Brain pericyte (primary cell): ENCODE results near the gene NKD1.

Source experiments
- DNase-seq: peaks from one replicate; pipeline ENCODE4 v3.0.0-alpha.2; 2012; ENCODE audit warnings: low read depth, low spot score

The NKD1 gene

DNA sequence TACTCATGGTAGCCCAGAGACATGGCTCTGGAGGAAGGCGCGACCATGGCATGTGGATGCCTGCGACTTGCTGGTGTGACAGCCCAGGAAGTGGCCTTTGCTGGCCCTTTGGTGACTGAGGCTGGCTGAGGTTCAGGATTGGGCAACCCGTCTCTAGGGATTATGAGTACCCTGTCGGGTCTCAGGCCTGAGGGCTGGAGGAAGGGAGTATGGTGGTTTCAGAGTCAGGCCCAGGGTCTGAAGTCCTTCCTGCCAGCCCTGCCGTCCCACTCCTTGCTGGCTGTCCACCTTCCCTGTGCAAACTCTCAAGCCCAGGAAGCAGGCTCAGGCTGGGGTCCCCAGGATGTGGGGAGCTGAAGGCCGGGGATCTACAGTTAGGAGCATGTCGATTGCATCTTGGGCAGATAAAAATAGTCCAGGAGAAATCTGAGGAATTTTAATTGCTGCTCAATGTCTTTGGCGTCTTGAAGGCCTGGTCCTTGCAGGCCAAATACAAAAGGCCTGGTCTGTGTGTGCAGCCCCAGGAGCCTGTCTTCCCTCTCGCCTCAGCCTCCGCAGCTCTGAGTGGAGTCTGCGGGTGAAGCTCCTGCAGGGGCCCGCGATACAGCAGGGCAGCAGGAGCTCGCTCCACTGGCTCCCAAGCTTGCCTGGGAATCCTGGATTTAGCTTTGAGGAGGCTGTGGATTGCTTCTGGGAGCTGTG, 52.5 kb downstream of the NKD1 start:
- DNase-seq: no peak

DNA sequence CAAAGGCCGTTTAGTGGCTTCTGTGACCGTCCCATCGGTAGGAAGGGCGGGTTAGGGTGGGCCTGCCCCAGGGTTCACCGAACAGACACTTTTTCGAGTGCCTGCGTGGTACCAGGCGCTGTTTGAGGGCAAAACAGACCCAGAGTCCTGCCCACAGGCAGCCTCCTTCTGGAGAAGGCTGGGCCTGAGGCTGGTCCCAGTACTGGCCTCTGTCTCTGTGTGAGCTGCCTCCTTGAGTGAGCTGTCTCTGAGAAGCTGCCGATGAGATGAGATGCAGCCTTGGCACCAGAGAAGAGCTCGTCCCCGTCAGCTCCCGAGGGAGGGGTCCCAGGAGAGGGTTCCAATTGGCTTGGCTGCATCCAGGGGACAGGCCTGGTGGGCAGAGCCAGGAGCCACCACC, 53.1 kb downstream of the NKD1 start:
- DNase-seq: no peak

DNA sequence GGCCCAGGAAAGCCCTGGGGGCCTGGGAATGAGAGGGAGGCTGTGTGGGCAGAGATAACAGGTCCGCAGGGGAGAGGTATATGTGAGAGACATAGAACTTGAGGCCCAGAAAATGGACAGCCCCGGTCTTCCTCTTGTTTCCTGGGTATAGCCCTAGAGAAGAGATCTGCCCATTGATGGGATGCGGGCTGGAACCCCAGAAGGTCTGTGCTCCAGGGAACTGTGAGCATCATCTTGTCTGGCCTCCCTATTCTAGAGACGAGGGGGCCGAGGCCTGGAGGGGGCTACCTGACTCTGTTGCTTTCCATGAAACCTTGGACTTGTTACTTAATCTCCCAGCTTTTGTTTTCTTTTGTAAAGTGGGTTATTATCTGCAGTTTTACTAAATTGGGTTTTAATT, 53.9 kb downstream of the NKD1 start:
- DNase-seq: no peak

DNA sequence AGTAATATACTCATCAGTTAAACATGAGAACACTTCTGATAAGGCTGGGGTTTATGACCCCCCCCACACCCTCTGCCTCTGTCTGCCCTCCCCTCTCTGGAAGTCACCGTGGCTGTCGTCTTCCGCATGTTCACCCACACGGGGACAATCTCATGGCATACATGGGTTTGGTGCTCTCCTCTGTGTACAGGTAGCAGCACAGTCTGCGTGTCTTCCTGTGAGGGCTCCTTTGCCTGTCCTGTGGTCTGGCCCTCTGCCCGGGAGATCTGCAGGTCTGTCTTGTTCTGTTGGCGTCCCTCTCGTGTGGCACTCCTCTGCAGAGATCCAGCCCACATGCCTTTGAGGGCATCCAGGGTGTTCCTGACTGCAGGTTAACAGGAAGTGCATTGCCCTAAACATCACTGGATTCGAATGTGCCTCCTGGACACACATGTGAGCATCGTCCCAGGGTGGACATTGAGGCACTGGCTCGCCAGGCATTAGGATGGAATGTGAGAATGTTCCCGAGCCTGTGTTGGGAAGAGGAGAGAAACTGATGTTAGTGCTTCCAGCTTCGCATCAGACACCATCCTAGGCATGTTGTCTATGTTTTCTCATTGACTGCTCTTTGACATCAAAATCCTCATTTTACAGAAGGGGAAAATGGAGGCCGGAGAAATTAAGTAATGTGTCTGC, 54.5 kb downstream of the NKD1 start:
- no peak for DNase-seq

DNA sequence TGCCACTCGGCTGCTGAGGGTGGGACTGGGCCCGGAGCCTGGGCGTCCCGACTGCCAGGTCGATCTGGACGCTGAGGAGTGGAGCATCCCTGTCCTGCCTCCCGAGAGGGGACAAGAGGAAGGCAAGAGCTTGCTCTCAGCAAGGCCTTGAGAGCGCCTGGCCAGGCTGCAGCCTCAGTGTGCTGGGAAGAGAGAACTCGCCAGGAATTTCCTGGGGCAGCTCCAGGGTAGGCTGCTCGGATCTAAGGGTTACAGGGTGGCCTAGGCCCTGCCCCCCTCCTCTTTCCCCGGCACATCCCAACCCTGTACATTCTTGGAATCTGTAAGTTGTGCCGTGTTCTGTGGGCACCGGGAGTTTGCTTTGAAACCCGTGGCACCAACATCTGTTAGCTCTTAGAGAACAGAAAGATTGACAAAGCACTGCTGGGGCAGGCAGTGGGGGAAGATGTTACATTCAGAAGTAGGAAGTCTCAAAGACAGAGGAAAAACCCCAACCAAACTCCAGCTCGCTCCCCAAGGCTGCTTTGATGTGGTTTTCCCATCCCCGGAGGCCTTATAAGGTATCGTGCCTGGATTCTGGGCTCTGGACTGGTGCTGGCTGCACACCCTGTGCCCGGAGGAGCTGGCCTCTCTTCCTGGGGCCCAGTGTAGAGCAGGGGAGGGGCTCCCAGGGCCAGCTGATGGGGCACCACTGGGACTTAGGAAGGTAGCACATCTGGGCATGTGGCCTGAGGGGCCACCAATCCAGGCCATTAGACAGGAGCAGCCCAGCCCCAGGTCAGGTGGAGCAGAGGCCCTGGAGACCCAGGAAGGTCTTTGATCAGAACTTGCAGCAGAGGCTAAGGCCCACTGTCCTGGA, 55.2 kb downstream of the NKD1 start:
- DNase-seq: no peak

DNA sequence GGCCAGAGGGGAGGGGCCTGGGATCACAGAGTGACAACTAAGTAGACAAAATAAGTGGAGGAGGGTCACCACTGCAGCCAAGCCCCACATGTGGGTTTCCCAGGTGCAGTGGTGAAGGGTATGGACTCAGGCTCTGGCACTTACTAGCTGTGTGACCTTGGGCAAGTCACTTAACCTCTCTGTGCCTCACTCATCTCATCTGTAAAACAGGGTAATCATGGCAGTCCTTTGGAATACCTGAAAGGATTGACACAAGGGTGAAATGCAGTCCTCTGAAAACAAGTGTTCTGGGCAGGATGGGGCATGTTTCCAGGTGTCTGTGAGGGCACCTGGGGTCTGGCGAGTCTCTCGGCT, 55.8 kb downstream of the NKD1 start:
- DNase-seq: no peak

DNA sequence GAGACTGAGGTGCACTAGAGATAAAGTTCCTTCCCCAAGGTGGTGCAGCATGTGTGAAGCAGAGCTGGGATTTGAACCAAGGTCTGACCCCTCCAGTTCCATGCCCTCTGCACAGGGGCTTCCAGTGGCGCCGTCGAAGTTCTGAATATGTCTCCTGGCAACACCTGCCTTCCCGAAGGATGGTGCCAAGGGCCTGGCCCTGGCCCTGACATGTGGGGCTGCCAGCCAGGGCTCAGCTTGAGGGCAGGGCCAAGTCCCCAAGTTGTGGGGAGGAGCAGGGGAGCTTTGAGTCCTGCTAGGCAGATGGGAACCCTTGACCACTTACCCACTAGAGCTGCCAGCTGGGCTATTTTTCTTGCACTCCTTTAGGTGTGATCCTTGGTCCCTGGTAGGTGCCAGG, 56.4 kb downstream of the NKD1 start:
- no peak for DNase-seq

DNA sequence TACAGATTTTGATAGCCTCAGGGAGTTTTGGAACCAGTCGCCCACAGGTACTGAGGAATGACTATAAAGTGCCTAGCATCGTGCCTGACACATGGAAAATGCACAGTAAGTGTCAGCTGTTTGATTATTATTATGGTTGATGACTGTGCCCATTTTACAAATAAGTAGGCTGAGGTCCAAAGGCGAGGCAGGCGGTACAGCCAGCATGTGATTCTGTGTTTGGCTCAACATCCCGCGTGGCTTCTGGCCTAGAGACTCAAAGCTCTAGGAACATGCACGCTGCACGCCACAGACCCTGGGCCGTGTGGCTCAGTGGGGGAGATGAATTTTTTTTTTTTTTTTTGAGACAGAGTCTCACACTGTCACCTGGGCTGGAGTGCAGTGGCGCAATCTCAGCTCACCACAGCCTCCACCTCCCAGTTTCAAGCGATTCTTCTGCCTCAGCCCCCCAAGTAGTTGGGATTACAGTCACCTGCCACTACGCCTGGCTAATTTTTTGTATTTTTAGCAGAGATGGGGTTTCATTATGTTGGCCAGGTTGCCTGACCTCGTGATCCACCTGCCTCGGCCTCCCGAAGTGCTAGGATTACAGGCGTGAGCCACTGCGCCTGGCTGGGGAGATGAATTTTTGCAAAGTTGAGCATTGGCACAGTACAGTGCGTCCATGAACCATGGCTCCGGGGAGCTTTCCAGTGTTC, 57.7 kb downstream of the NKD1 start:
- no peak for DNase-seq

DNA sequence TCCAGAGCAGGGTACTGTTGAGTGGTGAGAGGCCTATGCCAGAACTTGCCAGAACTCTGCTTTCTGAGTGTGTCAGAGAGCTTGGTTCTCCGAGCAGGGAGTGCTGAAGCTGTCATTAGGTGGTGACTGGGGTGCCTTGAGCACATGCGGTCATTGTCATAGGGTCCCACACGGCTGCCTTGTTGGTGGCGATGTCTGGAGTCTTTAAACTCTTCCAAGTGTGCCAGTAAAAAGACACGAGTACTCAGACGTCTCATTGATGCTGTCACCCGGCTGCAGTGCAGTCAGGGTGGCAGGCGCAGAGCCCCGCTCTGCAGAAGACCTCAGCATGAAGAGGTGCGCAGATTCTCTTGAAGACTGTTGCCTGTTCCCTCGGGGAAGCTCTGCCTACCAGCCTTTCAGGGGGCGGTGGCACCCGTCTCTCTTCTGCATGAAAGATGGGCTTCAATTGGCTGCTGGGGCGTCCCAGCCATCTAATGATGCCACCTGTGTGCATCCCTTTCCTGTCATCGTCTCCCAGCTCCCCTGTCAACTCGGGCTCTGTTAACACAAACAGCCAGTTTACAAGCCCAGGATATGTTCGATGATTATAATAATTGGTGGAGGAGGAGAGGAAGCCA, 58.3 kb downstream of the NKD1 start:
- DNase-seq: no peak

DNA sequence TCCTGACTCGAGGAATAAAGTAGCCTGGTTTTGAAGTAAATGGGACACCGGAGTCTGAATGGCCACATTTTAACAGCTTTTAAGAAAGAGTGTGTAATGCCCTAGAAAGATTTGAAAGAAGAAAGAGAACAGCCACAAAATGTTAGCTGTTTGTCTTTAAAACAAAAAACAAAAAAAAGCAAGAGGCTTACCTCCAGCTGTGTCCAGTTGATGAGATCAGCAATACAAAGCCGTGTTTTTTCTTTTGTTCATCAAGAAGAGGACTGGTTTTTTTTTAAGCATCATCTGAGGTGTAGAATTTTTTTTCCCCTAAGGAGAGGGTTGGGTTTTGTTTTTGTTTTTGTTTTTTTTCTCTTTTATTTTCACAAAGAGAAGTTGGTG, 58.8 kb downstream of the NKD1 start:
- no peak for DNase-seq

DNA sequence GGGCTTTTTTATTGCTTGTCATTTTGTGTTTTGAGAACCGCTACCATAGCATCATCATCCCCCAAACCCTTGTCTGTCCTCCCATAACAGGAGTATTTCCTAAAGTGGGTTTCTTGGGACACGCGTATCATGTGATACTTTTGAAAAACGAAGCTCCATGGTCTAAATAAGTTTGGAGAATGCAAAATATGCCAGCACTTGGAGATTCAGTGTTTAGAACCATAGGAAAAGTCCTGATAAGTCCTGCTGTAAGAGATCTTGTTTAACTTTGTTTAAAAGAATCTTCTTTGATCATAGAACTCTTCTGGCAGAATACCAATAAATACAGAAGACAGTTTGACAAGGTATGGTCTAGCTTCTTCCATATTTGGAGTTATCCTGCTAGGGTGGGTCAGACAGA, 59.3 kb downstream of the NKD1 start:
- DNase-seq: no peak

DNA sequence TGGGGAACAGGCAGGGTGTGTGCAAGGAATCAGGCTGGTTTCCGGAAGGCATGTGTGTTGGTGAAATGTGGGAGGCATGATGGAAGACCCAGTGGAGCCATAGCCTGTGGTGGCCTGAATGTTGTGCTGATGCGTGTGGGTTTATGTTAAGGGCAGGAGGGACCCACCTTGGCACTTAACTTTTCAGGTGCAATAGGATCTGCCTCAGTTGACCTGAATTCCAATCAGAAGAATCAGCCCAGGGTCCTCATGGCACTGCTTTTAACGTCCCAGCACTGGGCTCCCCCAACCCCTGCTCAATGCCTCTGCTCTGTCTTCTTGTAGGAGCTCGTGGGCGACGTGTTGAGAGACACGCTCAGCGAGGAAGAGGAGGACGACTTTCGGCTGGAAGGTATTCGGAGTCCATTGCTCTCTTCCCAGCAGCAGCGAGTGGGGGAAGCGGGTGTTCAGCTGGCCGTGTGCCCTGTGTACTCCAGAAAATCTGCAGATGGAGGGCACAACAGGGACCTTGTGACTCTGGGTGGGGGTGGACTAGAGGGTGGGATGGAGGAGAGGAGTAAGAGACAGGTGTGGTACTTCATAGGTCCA, 59.9 kb downstream of the NKD1 start:
- DNase-seq: no peak

DNA sequence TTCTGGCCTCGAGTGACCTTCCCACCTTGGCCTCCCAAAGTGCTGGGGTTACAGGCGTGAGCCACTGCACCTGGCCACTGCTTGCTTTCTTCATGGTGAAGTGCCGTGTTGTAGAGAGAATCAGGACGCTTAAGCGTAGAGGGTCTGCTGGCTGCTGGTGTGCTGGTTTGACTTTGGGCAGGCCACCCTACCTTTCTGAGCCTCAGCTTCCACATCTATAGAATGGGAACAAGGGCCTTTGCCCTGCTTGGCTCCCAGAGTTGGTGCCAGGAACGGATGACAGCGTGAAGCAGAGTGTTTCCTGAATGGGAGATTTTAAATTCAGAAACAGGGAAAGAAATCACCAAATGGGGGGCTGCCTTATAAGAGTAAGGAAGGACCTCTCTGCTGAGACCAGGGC, 60.9 kb downstream of the NKD1 start:
- DNase-seq: no peak

DNA sequence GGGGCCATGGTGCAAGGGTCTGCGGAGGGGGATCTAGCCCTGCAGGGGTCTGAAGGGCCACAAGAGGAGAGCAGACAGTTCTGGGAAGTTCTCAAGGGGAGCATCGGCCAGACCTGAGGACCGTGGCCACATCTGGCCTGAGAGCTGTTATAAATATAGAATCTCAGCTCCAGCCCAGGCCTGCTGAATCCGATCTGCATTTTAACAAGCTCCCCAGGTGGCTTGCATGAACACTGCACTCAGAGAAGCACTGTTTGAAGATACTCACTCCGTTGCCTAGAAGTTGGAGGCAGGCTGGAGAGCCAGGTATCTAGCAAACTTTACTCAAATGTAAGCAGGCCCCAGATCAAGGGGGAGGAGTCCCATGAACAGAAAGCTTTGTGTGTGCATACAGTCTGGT, 61.3 kb downstream of the NKD1 start:
- DNase-seq: no peak

DNA sequence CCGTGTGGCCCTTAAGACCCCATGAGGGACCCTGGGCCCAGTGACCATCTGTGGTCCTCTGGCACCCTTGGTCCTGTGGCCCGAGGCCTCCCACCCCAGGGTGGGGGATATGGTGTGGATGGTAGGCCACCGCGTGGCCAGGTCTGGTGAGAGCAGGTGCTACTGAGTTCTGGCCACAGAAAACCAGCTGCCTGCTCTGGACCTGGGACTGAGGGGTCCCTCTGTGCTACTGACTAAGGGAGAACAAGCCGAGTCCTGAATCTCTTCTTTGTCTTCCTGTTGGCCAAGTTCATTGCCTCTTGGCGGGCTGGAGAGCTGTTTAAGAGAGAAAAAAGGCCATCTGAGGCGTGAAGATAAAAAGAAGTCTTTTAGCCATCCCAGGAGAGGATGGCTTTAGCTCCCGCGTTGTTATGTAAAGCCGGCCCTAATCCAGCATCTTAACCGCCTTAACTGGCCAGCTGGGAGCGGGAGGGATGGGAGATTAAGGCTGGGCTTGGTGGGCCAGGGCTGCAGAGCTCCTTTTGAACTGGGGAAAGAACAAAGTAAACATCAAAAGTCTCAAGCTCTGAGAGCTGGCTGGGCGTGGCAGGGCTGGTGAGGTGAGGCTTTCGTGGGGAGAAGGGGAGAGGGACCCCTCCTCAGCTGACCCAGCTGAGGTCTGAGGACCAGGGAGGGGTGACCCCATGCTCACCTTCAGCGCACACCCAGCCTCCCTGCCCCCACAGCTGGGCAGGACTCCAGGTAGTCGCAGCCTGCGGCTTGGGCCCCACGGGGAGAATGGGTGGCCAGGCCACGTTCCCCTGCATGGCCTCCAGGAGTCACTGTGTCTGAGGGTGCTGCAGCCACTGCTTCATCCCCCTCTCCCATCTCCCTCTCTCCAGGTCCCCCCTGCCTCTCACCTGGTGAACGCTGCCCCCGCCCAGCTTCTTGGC, 62.4 kb downstream of the NKD1 start:
- no peak for DNase-seq

DNA sequence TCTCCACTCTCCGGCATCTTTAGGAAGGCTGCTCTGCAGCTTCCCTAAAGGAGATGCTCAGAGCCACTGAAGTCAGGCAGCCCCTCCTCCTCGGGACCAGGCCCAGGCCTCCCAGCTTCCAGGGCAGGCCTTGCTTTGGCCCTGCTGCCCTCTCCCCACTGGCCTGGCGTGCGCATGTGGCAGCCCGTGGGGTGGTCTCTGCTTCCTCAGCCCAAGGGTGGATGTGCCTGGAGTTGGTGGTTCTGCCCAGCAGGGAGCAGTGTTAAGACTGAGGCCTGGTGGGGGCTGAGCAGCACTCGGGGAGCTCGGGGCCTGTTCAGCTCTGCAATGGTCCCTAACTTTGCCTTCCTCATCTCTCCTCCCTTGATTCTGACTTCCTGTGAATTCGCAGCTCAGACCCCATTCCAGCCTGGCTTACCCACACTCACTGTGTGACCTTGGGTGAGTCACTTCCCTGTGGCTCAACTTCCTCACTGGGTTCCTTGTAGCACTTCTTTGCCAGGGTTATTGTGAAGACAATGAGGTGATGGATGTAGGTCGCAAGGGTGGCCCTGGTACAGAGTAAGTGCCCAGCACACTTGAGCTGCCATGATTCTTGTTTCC, 63.2 kb downstream of the NKD1 start:
- DNase-seq: no peak

DNA sequence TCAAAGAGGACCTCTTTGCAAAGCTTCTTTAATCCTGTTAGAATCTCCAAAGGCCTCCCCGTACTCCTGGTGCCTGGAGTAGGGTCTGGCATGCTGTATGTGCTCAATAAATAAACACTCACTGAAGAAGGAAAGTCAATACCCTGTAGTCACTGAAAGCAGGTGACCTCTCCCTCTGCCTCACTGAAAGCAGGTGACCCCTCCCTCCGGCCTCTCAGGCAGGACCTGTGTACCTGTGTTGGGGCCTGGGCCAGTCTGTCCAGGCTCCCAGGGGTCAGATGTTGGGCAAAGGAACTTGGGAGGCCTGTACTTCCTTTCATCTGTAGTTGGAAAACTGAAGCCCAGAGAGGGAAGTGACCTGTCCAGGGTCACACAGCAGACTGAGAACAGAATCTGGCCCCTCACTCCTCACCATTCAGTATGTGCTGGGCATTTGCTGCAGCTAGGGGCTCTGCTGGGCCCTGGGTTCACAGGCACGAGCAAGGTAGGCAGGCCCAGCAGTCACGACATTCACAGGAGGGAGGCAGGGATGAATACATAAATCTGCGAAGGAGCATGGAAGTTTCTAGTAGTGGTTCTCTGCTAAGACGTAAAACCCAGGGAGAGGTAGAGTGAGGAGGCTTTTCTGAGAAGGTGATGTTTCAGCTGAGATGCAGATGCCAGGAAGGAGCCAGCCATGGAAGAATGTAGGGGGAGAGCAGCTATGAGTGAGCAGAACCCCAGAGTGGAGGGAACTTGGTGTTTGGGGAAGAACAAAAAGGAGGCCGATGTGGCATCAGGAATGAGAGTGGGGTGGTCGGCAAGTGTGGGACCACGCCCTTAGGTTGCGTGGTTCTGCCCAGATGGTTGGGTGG, 64.0 kb downstream of the NKD1 start:
- no peak for DNase-seq

DNA sequence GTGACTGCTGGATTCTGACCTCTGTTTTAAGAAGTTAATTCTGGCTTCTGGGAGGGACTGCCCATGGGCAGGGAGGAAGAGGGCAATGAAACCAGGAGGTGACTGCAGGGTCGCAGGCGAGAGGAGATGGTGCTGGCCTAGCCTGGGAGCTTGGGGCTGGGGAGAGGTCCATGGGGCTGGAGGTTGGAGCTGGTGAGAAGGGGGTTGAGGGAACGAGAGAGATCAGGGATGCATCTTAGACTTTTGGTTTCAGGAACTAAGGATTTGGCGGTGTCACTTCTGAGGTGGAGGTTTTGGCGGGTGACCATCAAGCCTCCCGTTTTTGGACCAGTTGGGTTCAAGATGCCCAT, 64.6 kb downstream of the NKD1 start:
- DNase-seq: no peak
